ENCODE results near the gene SFI1.
A peak's percentile ranks its signal among the peaks of the same experiment; 100 is the strongest.

SFI1 gene, protein sequence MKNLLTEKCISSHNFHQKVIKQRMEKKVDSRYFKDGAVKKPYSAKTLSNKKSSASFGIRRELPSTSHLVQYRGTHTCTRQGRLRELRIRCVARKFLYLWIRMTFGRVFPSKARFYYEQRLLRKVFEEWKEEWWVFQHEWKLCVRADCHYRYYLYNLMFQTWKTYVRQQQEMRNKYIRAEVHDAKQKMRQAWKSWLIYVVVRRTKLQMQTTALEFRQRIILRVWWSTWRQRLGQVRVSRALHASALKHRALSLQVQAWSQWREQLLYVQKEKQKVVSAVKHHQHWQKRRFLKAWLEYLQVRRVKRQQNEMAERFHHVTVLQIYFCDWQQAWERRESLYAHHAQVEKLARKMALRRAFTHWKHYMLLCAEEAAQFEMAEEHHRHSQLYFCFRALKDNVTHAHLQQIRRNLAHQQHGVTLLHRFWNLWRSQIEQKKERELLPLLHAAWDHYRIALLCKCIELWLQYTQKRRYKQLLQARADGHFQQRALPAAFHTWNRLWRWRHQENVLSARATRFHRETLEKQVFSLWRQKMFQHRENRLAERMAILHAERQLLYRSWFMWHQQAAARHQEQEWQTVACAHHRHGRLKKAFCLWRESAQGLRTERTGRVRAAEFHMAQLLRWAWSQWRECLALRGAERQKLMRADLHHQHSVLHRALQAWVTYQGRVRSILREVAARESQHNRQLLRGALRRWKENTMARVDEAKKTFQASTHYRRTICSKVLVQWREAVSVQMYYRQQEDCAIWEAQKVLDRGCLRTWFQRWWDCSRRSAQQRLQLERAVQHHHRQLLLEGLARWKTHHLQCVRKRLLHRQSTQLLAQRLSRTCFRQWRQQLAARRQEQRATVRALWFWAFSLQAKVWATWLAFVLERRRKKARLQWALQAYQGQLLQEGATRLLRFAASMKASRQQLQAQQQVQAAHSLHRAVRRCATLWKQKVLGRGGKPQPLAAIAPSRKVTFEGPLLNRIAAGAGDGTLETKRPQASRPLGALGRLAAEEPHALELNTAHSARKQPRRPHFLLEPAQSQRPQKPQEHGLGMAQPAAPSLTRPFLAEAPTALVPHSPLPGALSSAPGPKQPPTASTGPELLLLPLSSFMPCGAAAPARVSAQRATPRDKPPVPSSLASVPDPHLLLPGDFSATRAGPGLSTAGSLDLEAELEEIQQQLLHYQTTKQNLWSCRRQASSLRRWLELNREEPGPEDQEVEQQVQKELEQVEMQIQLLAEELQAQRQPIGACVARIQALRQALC

GRCh38 chr22:31496007-31496734, at the start of gene SFI1:
SFI1 (plus strand) TSS chr22:31496536; CDS start chr22:31508285, 11,749 bp downstream.
- Histone ChIP-seq H3K4me2 (ENCODE audit: insufficient read depth, low read length) (peak within 1 kb of the TSS; percentile 85), H3K4me1 (ENCODE audit: insufficient read depth, low read length) (peaks cover 38% of the 10 kb centered on the region), H3K36me3 (ENCODE audit: insufficient read depth, low read length) (peaks cover 8% of the 10 kb centered on the region; the same call in 1 of the 2 replicates), H3K27me3 (ENCODE audit: insufficient read depth, low read length, poor library complexity) (no peaks in the 10 kb centered on the region), H2AFZ (ENCODE audit: low read depth, low read length) (peak within 1 kb of the TSS; percentile 90), H3K79me2 (ENCODE audit: insufficient read depth, low read length) (peaks cover 53% of the 10 kb centered on the region), H3K4me3 (ENCODE audit: low read depth in 1 of 2, low read length in 2 of 2) (peak within 1 kb of the TSS; percentile 60 to 90), H3K9me3 (ENCODE audit: insufficient read depth, low read length, severe bottlenecking) (no peaks in the 10 kb centered on the region), H3K9ac (ENCODE audit: low read depth, low read length) (peak within 1 kb of the TSS; percentile 81), H3K27ac (ENCODE audit: low read length) (peak within 1 kb of the TSS; percentile 79), H4K20me1 (ENCODE audit: insufficient read depth, low read length) (0 out of 2 replicates have a peak, but pooled peaks cover 4% of the 10 kb centered on the region)
- DNase-seq (peak; percentile 95), ATAC-seq (ENCODE audit: insufficient read depth, low read depth) (peak; percentile 89)
- TF ChIP-seq EZH2 (IDR thresholded peaks at IDR 0.05; ENCODE audit: borderline replicate concordance, low read depth, low read length, severe bottlenecking) = no peak
- TF ChIP-seq, protein P1, sequence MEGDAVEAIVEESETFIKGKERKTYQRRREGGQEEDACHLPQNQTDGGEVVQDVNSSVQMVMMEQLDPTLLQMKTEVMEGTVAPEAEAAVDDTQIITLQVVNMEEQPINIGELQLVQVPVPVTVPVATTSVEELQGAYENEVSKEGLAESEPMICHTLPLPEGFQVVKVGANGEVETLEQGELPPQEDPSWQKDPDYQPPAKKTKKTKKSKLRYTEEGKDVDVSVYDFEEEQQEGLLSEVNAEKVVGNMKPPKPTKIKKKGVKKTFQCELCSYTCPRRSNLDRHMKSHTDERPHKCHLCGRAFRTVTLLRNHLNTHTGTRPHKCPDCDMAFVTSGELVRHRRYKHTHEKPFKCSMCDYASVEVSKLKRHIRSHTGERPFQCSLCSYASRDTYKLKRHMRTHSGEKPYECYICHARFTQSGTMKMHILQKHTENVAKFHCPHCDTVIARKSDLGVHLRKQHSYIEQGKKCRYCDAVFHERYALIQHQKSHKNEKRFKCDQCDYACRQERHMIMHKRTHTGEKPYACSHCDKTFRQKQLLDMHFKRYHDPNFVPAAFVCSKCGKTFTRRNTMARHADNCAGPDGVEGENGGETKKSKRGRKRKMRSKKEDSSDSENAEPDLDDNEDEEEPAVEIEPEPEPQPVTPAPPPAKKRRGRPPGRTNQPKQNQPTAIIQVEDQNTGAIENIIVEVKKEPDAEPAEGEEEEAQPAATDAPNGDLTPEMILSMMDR (IDR thresholded peaks at IDR 0.05; ENCODE audit: borderline replicate concordance, extremely low read depth, low read length, poor library complexity, severe bottlenecking) = peak; percentile 49

GRCh38 chr22:31446767-31447166, 49.6 kb upstream of the SFI1 start:
- Histone ChIP-seq H2AFZ (ENCODE audit: low read depth, low read length) (no peak overlapping the region), H3K4me3 (ENCODE audit: low read depth in 1 of 2, low read length in 2 of 2) (no peak overlapping the region), H3K9me3 (ENCODE audit: insufficient read depth, low read length, severe bottlenecking) (no peaks in the 10 kb centered on the region), H3K36me3 (ENCODE audit: insufficient read depth, low read length) (peaks cover 79% of the 10 kb centered on the region), H3K79me2 (ENCODE audit: insufficient read depth, low read length) (no peaks in the 10 kb centered on the region), H3K27ac (ENCODE audit: low read length) (no peak overlapping the region), H3K4me1 (ENCODE audit: insufficient read depth, low read length) (no peaks in the 10 kb centered on the region), H4K20me1 (ENCODE audit: insufficient read depth, low read length) (no peaks in the 10 kb centered on the region), H3K27me3 (ENCODE audit: insufficient read depth, low read length, poor library complexity) (no peaks in the 10 kb centered on the region), H3K4me2 (ENCODE audit: insufficient read depth, low read length) (no peak overlapping the region), H3K9ac (ENCODE audit: low read depth, low read length) (no peak overlapping the region)
- ATAC-seq (ENCODE audit: insufficient read depth, low read depth) (no peak), DNase-seq (no peak)
- TF ChIP-seq, protein P1 (IDR thresholded peaks at IDR 0.05; ENCODE audit: borderline replicate concordance, extremely low read depth, low read length, poor library complexity, severe bottlenecking) = no peak
- no peak for TF ChIP-seq EZH2 (IDR thresholded peaks at IDR 0.05; ENCODE audit: borderline replicate concordance, low read depth, low read length, severe bottlenecking)

DNA sequence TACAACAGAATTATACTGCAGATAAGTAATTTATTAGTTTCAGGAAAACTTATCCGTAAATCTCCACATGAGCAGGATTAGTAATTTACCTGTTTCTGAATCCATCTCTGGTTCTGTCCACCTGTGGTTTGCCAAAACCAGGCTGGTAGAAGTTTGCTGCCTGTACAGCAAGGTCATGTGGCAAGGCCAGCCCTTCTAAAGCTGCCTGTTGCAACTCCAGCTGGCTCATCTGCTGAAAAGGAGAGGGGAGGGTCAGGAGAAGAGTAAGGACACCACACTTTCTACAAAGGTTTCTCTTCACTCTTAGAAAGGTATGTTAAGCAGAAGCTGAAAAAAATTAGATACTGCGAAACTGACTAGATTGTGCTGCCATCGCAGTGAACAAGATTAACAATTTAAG, 49.0 kb upstream of the SFI1 start:
- H3K4me1 ChIP-seq (ENCODE audit: insufficient read depth, low read length) = no peaks in the 10 kb centered on the region
- no peaks in the 10 kb centered on the region for H3K79me2 ChIP-seq (ENCODE audit: insufficient read depth, low read length)
- no peak overlapping the region for H3K4me2 ChIP-seq (ENCODE audit: insufficient read depth, low read length)
- no peak overlapping the region for H2AFZ ChIP-seq (ENCODE audit: low read depth, low read length)
- TF ChIP-seq, protein P1 (IDR thresholded peaks at IDR 0.05; ENCODE audit: borderline replicate concordance, extremely low read depth, low read length, poor library complexity, severe bottlenecking) = no peak
- no peak for TF ChIP-seq EZH2 (IDR thresholded peaks at IDR 0.05; ENCODE audit: borderline replicate concordance, low read depth, low read length, severe bottlenecking)
- no peaks in the 10 kb centered on the region for H3K9me3 ChIP-seq (ENCODE audit: insufficient read depth, low read length, severe bottlenecking)
- no peak overlapping the region for H3K9ac ChIP-seq (ENCODE audit: low read depth, low read length)
- H3K36me3 ChIP-seq (ENCODE audit: insufficient read depth, low read length) = peaks cover 78% of the 10 kb centered on the region
- H3K4me3 ChIP-seq (ENCODE audit: low read depth in 1 of 2, low read length in 2 of 2) = no peak overlapping the region
- H3K27ac ChIP-seq (ENCODE audit: low read length) = no peak overlapping the region
- no peaks in the 10 kb centered on the region; the same call in 1 of the 2 replicates for H4K20me1 ChIP-seq (ENCODE audit: insufficient read depth, low read length)
- H3K27me3 ChIP-seq (ENCODE audit: insufficient read depth, low read length, poor library complexity) = no peaks in the 10 kb centered on the region
- DNase-seq = no peak
- no peak for ATAC-seq (ENCODE audit: insufficient read depth, low read depth)

Measured in DND-41 (cell line).